ENCODE measurements around the gene GALC. TPM values are rescaled to one million over a fixed set of nuclear protein-coding genes. Genes with fewer than 3 reads are reported as not detected.
A peak's percentile ranks its signal among the peaks of the same experiment; 100 is the strongest.

The GALC gene
- total RNA-seq, 1 donor from 2014 or later: 21.2 TPM

- no peak for DNase-seq (ENCODE audit: low read depth, low spot score)
- Mint-ChIP-seq H3K9me3 (peaks cover 3% of the 10 kb centered on the region), H3K4me1 (peaks cover 35% of the 10 kb centered on the region), H3K4me3 (peak overlapping the region; percentile 89), H3K27me3 (ENCODE audit: low read depth) (no peaks in the 10 kb centered on the region), H3K27ac (ENCODE audit: unreplicated experiment) (peak overlapping the region; percentile 63), H3K36me3 (ENCODE audit: low read depth) (no peaks in the 10 kb centered on the region)
- TF ChIP-seq CTCF (conservative IDR thresholded peaks at IDR 0.05): no peak
Observed at GRCh38 chr14:87992346-87992717, 650 bp downstream of the GALC start.

GRCh38 chr14:87990682-87991081 lies 2.3 kb downstream of the GALC start:
- no peak for DNase-seq (ENCODE audit: low read depth, low spot score)
- peak overlapping the region; percentile 9 for H3K4me3 Mint-ChIP-seq
- H3K27me3 Mint-ChIP-seq (ENCODE audit: low read depth): no peaks in the 10 kb centered on the region
- H3K9me3 Mint-ChIP-seq: peaks cover 3% of the 10 kb centered on the region
- TF ChIP-seq CTCF (conservative IDR thresholded peaks at IDR 0.05): no peak
- no peak overlapping the region for H3K27ac Mint-ChIP-seq (ENCODE audit: unreplicated experiment)
- H3K36me3 Mint-ChIP-seq (ENCODE audit: low read depth): no peaks in the 10 kb centered on the region
- peaks cover 30% of the 10 kb centered on the region for H3K4me1 Mint-ChIP-seq

- Mint-ChIP-seq H3K36me3 (ENCODE audit: low read depth) (no peaks in the 10 kb centered on the region), H3K4me3 (peak overlapping the region; percentile 11), H3K27me3 (ENCODE audit: low read depth) (no peaks in the 10 kb centered on the region), H3K4me1 (peaks cover 22% of the 10 kb centered on the region), H3K27ac (ENCODE audit: unreplicated experiment) (no peak overlapping the region), H3K9me3 (peaks cover 3% of the 10 kb centered on the region)
- no peak for DNase-seq (ENCODE audit: low read depth, low spot score)
- TF ChIP-seq CTCF (conservative IDR thresholded peaks at IDR 0.05): no peak
Observed at GRCh38 chr14:87989956-87990299, 3.1 kb downstream of the GALC start.

GRCh38 chr14:87989221-87989955 lies 3.6 kb downstream of the GALC start:
- Mint-ChIP-seq H3K27ac (ENCODE audit: unreplicated experiment) (no peak overlapping the region), H3K27me3 (ENCODE audit: low read depth) (no peaks in the 10 kb centered on the region), H3K9me3 (no peaks in the 10 kb centered on the region), H3K36me3 (ENCODE audit: low read depth) (no peaks in the 10 kb centered on the region), H3K4me3 (peak overlapping the region; percentile 11), H3K4me1 (peaks cover 18% of the 10 kb centered on the region)
- TF ChIP-seq CTCF (conservative IDR thresholded peaks at IDR 0.05): no peak
- DNase-seq (ENCODE audit: low read depth, low spot score): no peak

GRCh38 chr14:87979689-87980088 lies 13.3 kb downstream of the GALC start:
- Mint-ChIP-seq H3K27ac (ENCODE audit: unreplicated experiment) (no peak overlapping the region), H3K36me3 (ENCODE audit: low read depth) (peaks cover 14% of the 10 kb centered on the region)

More at GRCh38 chr14:87979689-87980088, 13.3 kb downstream of the GALC start:
- H3K4me3 Mint-ChIP-seq: no peak overlapping the region
- no peak for TF ChIP-seq CTCF (conservative IDR thresholded peaks at IDR 0.05)
- no peaks in the 10 kb centered on the region for H3K4me1 Mint-ChIP-seq
- peaks cover 3% of the 10 kb centered on the region for H3K9me3 Mint-ChIP-seq
- no peak for DNase-seq (ENCODE audit: low read depth, low spot score)
- no peaks in the 10 kb centered on the region for H3K27me3 Mint-ChIP-seq (ENCODE audit: low read depth)
